ENCODE results near the gene BANF2.

BANF2 gene

GRCh38 chr20:17710379-17711266 is 10.9 kb downstream of the BANF2 start:
- no peak for DNase-seq

DNA sequence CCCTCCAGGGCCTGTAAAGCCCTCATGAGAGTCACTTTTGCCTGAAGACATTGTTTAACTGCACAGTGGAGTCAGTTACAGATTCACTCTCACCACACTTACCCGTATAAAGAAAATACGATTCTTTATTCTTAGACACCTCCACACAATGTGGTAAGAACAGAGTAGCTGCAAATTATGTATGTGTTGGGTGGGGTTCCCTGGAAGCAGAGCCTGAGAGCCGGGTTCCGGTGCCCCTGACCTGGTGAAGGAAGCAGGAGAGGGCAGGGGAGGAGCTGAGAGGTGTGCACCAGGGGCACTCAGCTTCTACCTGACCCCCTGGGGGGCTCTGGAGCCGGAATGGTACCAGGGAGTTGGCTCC is 11.5 kb downstream of the BANF2 start:
- DNase-seq: no peak

- DNase-seq: no peak
Observed at GRCh38 chr20:17712201-17712600, 12.4 kb downstream of the BANF2 start.

DNA sequence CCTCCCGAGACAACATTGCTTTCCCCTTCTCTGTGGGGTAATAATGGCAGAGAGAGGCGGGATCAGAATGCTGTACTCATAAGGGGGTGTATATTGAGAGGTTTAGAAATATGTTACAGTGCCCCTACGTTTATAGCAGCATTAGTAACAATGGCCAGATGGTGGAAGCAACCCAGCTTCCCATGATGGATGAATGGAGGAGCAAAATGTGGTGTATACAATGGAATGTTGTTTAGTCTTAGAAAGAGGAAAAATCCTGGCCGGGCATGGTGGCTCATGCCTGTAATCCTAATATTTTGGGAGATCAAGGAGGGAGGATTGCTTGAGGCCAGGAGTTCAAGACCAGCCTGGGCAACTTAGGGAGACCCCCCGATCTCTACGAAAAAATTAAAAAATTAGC is 12.9 kb downstream of the BANF2 start:
- DNase-seq: no peak

- no peak for DNase-seq
Observed at GRCh38 chr20:17714597-17714996, 14.8 kb downstream of the BANF2 start.

GRCh38 chr20:17715075-17715474 is 15.3 kb downstream of the BANF2 start:
- no peak for DNase-seq

GRCh38 chr20:17716331-17716730 is 16.6 kb downstream of the BANF2 start:
- no peak for DNase-seq

GRCh38 chr20:17720755-17721154 is 21.0 kb downstream of the BANF2 start:
- DNase-seq: no peak

DNA sequence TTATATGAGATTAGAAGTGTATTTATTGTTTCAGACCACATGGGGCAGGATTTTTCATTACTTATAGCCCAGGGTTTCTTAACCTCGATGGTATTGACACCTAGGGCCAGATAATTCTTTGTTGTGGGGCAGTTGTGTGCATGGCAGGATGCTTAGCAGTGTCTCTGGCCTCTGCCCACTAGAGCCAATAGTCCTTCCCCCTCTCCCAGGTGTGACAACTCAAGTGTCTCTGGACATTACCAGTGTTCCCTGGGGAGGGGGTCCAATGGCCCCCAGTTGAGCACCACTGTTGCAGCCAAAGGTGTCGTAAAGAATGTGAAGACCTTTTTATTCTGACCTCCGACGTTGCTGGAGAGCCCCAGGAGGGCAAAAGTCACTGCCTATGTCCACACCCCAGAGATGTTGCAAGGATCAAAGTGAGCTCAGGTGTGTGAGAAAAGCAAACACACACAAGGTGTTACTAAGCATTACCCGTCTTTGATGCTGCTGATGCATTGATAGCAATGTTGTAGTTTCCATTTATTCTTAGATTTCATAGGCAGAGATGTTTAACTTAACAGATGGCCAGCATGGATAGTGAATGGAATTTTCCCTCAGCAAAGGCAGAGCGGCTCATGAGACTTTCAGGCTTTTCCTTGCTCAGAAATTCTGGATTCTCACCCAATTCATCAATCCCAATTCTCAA is 22.2 kb downstream of the BANF2 start:
- DNase-seq: no peak

DNA sequence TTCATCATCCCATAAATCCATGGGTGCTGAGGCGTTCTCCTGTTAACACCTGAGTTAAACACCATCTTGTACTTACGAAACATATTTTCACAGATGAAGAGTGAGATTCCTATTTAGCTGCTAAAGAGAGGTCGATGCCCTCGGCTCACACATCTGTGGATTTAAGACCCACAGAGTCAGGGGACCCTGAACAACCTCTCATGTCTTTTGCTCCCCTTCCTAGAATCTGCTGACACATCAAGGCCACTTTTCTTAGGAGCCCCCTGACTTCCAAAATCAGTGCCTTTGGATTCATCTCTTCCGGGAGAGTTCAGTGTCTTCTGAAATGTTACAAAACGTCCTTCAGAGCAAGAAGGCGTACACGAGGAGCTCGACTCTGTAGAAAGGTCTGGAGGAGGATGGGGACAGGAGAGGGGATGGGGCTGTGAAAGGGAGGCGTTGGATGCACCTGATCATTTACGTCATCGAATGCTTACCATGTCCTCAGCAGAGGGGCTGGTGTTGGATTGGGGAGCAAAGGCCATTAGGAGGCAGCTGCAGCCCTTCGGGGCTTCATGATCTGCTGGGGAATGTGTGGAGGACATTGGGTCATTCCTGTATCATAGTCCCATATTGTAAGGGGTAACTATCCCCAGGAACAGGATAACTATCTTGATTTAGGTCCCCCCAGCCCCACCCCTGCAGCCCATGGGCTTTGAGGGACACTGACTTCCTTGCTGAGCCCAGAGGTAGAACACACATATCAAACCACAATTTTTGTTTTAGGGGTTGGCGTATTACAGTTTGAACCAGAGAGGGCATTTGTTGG is 22.9 kb downstream of the BANF2 start:
- DNase-seq: no peak

DNA sequence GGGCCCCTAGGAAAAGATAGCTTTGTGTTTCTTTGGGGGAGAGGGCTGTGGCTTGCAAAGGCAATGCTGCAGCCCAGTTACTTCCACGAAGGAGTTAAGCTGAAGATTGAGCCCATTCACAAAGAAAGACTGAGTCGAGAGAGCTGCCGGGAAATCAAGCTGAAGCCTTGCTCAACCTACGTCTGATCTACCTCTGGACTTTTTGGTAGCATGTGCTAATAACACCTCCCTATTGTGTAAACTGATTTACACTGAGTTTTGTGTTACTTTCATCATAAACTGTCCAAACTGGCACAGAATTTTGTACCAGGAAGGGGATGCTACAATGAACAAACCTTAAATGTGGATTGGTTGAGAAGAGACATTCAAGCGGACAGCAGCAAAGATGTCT is 23.5 kb downstream of the BANF2 start:
- DNase-seq: no peak

DNA sequence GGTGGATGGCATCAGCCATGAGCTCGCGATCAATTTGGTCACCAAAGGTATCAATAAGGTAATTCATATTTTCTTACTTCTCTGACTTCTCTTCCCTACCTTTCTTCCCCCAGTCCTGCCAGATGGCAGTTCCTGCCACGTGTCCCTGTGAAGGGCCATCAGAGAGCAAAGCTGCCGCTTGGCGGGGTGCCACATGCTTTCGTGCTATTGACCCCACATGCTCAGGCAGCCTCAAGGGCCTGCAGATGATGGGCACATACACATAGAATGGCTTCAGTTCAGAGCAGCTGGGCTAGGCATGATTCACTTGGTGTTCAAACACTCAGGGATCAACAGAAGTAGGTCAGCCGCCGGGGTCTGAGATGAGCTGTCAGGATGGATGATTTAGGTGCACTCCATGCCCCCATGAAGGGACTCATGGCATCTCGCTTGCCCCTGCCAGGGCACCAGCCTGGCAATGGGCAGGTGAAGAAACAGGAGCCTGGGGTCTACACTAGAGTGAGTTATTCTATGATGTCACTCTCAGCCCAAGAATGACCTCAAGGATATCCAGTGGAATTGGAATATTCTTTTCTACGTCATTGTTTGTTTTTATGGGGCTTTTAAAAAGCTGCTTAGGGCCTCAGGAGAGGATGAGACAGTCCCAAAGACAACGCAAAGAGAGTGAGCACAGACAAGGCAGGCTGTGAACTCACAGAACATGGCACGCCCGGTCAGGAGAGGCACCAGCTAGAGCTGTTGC is 25.5 kb downstream of the BANF2 start:
- DNase-seq: no peak

- DNase-seq: no peak
Observed at GRCh38 chr20:17726902-17727301, 27.1 kb downstream of the BANF2 start.

GRCh38 chr20:17727351-17727750 is 27.6 kb downstream of the BANF2 start:
- DNase-seq: no peak

GRCh38 chr20:17728074-17728473 is 28.3 kb downstream of the BANF2 start:
- DNase-seq: no peak

- no peak for DNase-seq
Observed at GRCh38 chr20:17730071-17730470, 30.3 kb downstream of the BANF2 start.

DNA sequence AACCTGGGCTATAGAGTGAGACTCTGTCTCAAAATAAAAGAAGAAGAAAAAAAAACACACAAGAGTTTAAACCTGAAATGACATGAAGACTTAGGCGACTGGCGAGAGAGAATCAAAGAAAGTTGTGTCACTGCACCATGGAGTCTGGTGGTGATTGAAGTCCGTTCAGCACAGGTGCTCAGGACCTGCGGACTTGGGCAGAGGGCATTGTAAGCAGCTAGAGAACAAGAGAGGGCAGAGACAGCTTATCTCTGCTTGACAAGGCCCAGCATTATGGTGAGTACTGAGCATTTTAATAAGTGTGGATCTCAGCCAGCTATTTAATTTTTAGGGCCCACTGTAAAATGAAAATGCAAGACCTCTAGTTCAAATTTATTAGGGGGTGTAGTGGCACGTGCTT is 31.5 kb downstream of the BANF2 start:
- no peak for DNase-seq

DNA sequence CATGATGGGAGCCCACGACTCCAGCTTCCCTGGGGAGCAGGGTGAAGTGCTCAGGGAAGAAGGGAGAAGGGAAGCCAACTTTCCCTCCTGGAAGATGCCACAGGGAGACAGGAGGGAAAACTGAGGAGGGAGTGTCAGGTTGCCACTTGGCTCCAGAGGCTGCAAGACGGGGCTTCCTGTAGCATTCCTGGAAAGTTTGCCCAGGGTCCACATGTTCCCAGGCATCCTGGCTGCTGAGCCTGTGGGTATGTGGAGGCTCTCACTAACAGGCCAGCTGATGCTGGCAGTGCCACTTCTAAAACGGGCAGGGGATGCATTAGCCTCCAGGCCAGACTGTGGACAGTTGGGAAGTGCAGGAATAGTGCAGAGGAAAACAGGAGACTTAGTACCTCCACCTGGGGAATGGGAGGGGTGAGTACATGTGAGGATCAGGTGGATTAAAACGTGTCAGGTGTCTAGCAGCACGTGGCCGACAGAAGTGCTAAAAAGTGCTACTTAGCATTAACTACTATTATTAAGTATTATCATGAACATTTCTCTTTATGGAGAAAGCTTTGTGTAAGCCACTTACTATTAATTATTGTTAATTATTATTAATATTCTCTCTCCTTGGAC is 33.2 kb downstream of the BANF2 start:
- DNase-seq: no peak

DNA sequence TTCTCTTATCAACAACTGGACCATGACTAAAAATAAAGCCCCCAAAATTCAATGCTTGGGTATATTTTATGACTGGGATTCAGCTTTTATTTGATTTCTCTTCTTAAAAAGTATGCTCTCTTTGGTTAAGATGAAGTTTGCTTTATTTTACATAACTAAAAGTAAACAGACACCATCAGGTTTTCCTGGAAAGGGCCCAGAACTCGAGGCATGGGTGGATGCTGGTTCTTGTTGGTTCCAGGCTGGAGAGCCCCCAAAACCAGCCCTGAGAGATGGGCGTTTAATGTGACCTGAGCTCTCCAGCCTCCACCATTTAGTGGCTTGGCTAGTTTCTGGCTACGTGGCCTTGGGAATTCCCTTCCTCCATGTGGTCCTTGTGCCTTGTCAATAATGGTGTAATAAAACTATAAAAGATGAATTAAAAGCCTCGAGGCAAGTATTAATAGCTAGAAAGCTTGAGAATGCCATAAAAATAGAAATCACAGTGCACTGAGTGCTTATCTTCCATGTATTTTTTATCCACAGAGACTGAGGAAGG is 34.1 kb downstream of the BANF2 start:
- DNase-seq: no peak

GRCh38 chr20:17734374-17734773 is 34.6 kb downstream of the BANF2 start:
- no peak for DNase-seq

DNA sequence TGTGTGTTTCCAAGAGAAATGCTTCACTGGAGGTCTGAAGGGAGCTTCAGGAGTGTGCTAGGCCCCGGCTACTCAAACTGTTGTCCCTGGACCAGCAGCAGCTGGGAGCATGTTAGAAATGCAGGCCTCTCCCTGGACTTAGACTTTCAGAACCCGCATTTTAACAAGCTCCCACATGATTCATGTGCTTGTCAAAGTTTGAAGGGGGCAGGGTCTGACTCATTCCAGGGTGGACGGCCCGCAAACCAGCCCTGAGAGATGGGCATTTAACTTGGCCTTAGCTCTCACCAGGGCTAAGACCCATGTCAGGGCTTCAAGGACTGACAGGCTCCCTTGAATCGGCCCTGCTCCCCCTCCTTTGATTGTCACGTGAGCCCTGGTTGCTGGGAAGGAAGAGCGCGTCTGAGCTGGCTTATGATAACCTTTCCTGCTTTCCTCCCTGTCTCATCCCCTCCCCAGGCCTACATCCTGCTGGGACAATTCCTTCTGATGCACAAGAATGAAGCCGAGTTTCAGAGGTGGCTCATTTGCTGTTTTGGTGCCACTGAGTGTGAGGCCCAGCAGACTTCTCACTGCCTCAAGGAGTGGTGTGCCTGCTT is 35.5 kb downstream of the BANF2 start:
- no peak for DNase-seq

Measured in stimulated activated CD8-positive, alpha-beta memory T cell treated with anti-CD3 and anti-CD28 coated beads, Interleukin-4, amount 100 ng/mL, for 48 hours (primary cell).